ENCODE data around the gene NRARP. TPM values are rescaled to one million over a fixed set of nuclear protein-coding genes. Genes with fewer than 3 reads are reported as not detected.

NRARP gene
- total and polyA plus RNA-seq, 2 donors (not counting 1 experiment from before 2014, with no cell fraction given), result 5.7 to 11.5 TPM

- Mint-ChIP-seq H3K4me3 (no peak overlapping the region), H3K9me3 (ENCODE audit: insufficient read depth) (no peaks in the 10 kb centered on the region), H3K4me1 (peaks cover 1% of the 10 kb centered on the region), H3K27me3 (no peaks in the 10 kb centered on the region), H3K27ac (no peak overlapping the region)
- intact Hi-C loops (cut with micrococcal nuclease), result no loop called here
- DNase-seq, result peak; percentile 5
- peaks cover 8 to 16% of the 10 kb centered on the region in 2 donors for H3K4me1 ChIP-seq (ENCODE audit: control insufficient read depth in 2 of 2, insufficient read depth in 2 of 2, low read length in 2 of 2)
- H3K27ac ChIP-seq (ENCODE audit: low read length in 2 of 2), result no peak overlapping the region
- peaks cover 0 to 15% (median 4%) of the 10 kb centered on the region in 4 experiments for H3K27me3 ChIP-seq (replicated peaks in 1 of 4; ENCODE audit: control extremely low read depth in 1 of 4, control insufficient read depth in 3 of 4, insufficient read depth in 4 of 4, low read length in 3 of 4)
- ATAC-seq (ENCODE audit: low read depth), result no peak
- no peak overlapping the region for H3K4me2 ChIP-seq (replicated peaks; ENCODE audit: low read depth, low read length, poor library complexity, severe bottlenecking)
- no peak overlapping the region for H3K4me3 ChIP-seq (ENCODE audit: control extremely low read depth in 1 of 5, extremely low read depth in 1 of 5, insufficient read depth in 1 of 5, low read depth in 2 of 5, low read length in 4 of 5)
- 90% methylated on average over 21 of the region's 28 CpGs for WGBS (ENCODE audit: insufficient coverage)
- no peak overlapping the region for H2AFZ ChIP-seq (ENCODE audit: insufficient read depth, low read depth, low read length, poor library complexity, severe bottlenecking)
- H3K36me3 ChIP-seq (replicated peaks in 1 of 2; ENCODE audit: control extremely low read depth in 1 of 2, control insufficient read depth in 1 of 2, extremely low read depth in 1 of 2, insufficient read depth in 2 of 2, low read length in 1 of 2), result no peaks in the 10 kb centered on the region
- H3K79me2 ChIP-seq (ENCODE audit: control insufficient read depth, insufficient read depth, low read length), result no peaks in the 10 kb centered on the region
- ChIA-PET POLR2A (interaction anchor here (0.5 to 0.9 kb wide), 2 partner anchors 10 to 130 kb away, joined by 3 to 6 read pairs; partner anchors contain the start of gene NRARP), CTCF (interaction anchor here (1.5 kb wide), 2 partner anchors 10 to 15 kb away, joined by 3 to 4 read pairs; partner anchors contain the start of gene NRARP)
- no peak overlapping the region for H3K9ac ChIP-seq (ENCODE audit: low read length)
- no peaks in the 10 kb centered on the region for H4K20me1 ChIP-seq (ENCODE audit: control insufficient read depth, insufficient read depth, low read length, poor library complexity, severe bottlenecking)
- H3K9me3 ChIP-seq (ENCODE audit: control extremely low read depth in 1 of 3, control insufficient read depth in 2 of 3, insufficient read depth in 1 of 3, low read length in 2 of 3), result peaks cover 0 to 8% (median 0%) of the 10 kb centered on the region in 3 donors
- TF ChIP-seq EZH2 (IDR thresholded peaks at IDR 0.05; ENCODE audit: borderline replicate concordance, insufficient read depth, low read depth, low read length, poor library complexity, severe bottlenecking), result no peak
- no peak for TF ChIP-seq CTCF (IDR thresholded peaks at IDR 0.05)
Measured at GRCh38 chr9:137311986-137312851, 10.1 kb upstream of the NRARP start.
